HepG2 (cell line): ENCODE measurements around the gene PTPDC1. TPM values are rescaled to one million over a fixed set of nuclear protein-coding genes. Genes with fewer than 3 reads are reported as not detected.

Source experiments
- ATAC-seq: fragments of 200-7000 bp; cut with Tn5 transposase; 3 replicates; pipeline ENCODE4 v1.9.1; 2020; ENCODE audit warnings: mild to moderate bottlenecking, moderate library complexity
- BruUV-seq: library from RNA; stranded (reverse); fragments of 400-500 nt; replicated peaks from 2 replicates; lab custom pipeline; 2021; lab: Mats Ljungman, UMichigan
- CTCF ChIA-PET: fragments of 300-600 bp; formaldehyde crosslinking; extraction: SDS; loops from one replicate; lab custom pipeline; 2021; ENCODE audit warnings: low total read pairs, inconsistent platforms, low intra/inter-chr PET ratio; lab: Yijun Ruan, JAX
- POLR2A ChIA-PET: fragments of 350-600 bp; sonication (Branson Sonifier 250); formaldehyde crosslinking; loops from one replicate; lab custom pipeline; 2020; ENCODE audit warnings: antibody characterized with exemption, inconsistent platforms; lab: Yijun Ruan, JAX
- DNase-seq: peaks from one replicate; pipeline ENCODE4 v3.0.0-alpha.2; 2015; ENCODE audit warnings: low spot score
- FAIRE-seq: peaks from 3 replicates; lab custom pipeline; 2011; peaks lifted over from hg19 to GRCh38; lab: Jason Lieb, UNC
- H2AFZ ChIP-seq: one replicate; pipeline ENCODE4 v1.6.1; 2011; ENCODE audit warnings: low read length, inconsistent platforms
- H3K27ac ChIP-seq: fragments of 300-600 bp; 3 replicates; pipeline ENCODE4 v1.8.0; 2011; ENCODE audit warnings: mixed run types, mild to moderate bottlenecking, mixed read lengths, low read length, inconsistent platforms; ENCODE audit not compliant: insufficient read depth; ENCODE audit errors: extremely low read length
- H3K27me3 ChIP-seq, 2 experiments: fragments of 200-600 bp in 1 of 2; 2 replicates in 1 of 2; 3 replicates in 1 of 2; pipeline versions ENCODE4 v1.6.0 to v1.8.0; 2011; ENCODE audit warnings: low read length in 2 of 2, mild to moderate bottlenecking in 2 of 2, moderate library complexity in 2 of 2, inconsistent platforms in 1 of 2; ENCODE audit not compliant: insufficient read depth in 2 of 2, control insufficient read depth in 1 of 2
- H3K36me3 ChIP-seq, 2 experiments: fragments of 200-600 bp in 1 of 2; replicated peaks in 1 of 2; 2 replicates in 1 of 2; 3 replicates in 1 of 2; pipeline versions ENCODE4 v1.5.1 to v1.8.0; 2011; ENCODE audit warnings: low read length in 2 of 2, inconsistent platforms in 1 of 2; ENCODE audit not compliant: insufficient read depth in 2 of 2, control insufficient read depth in 1 of 2
- H3K4me1 ChIP-seq: 2 replicates; pipeline ENCODE4 v1.5.1; 2012; ENCODE audit warnings: low read length, inconsistent platforms; ENCODE audit not compliant: insufficient read depth
- H3K4me2 ChIP-seq: 2 replicates; pipeline ENCODE4 v1.6.0; 2011; ENCODE audit warnings: low read depth, low read length, inconsistent platforms
- H3K4me3 ChIP-seq, 3 experiments: fragments of 200-600 bp in 1 of 3; sonication (generic), shearing (Covaris generic) in 1 of 3; replicated peaks in 1 of 3; 2 replicates each; pipeline ENCODE4 v1.5.1; 2011 to 2016; ENCODE audit warnings: low read length in 3 of 3, inconsistent platforms in 2 of 3, low read depth in 2 of 3, mild to moderate bottlenecking in 2 of 3, control low read depth in 1 of 3, mixed read lengths in 1 of 3; ENCODE audit not compliant: insufficient read depth in 1 of 3
- H3K79me2 ChIP-seq: one replicate; pipeline ENCODE4 v1.6.1; 2011; ENCODE audit warnings: low read length, inconsistent platforms; ENCODE audit not compliant: insufficient read depth
- H3K9ac ChIP-seq: 2 replicates; pipeline ENCODE4 v1.6.0; 2011; ENCODE audit warnings: mild to moderate bottlenecking, low read depth, low read length, inconsistent platforms; ENCODE audit not compliant: insufficient read depth
- H3K9me3 ChIP-seq: 2 replicates; pipeline ENCODE4 v1.5.1; 2012; ENCODE audit warnings: mild to moderate bottlenecking, low read length
- H4K20me1 ChIP-seq: 2 replicates; pipeline ENCODE4 v1.6.0; 2011; ENCODE audit warnings: inconsistent platforms, mild to moderate bottlenecking, low read length, moderate library complexity; ENCODE audit not compliant: insufficient read depth
- BORCS8-MEF2B ChIP-seq: sonication (generic); formaldehyde crosslinking; IDR thresholded peaks from 2 replicates; pipeline ENCODE4 v1.8.0; 2022; ENCODE audit warnings: mild to moderate bottlenecking, missing genetic modification reagents
- NFE2 ChIP-seq: sonication (generic); formaldehyde crosslinking; IDR thresholded peaks from 2 replicates; pipeline ENCODE4 v1.4.0; 2020; ENCODE audit warnings: missing genetic modification reagents
- SMC3 ChIP-seq: IDR thresholded peaks from 2 replicates; pipeline ENCODE4 v1.6.1; 2011; ENCODE audit warnings: low read length, improper control_type of control experiment
- SRY ChIP-seq: sonication (generic); formaldehyde crosslinking; IDR thresholded peaks from 2 replicates; pipeline ENCODE4 v1.8.0; 2022; ENCODE audit warnings: mild to moderate bottlenecking, missing genetic modification reagents
- TBX3 ChIP-seq: fragments of 450-650 bp; IDR thresholded peaks from 2 replicates; pipeline ENCODE4 v1.6.1; 2017; ENCODE audit warnings: antibody characterized with exemption, mild to moderate bottlenecking, inconsistent platforms, borderline replicate concordance
- ZNF138 ChIP-seq: sonication (generic); formaldehyde crosslinking; IDR thresholded peaks from 2 replicates; pipeline ENCODE4 v1.5.0; 2020; ENCODE audit warnings: mild to moderate bottlenecking, low read depth, missing genetic modification reagents
- ZNF552 ChIP-seq: sonication (generic); formaldehyde crosslinking; IDR thresholded peaks from 2 replicates; pipeline ENCODE4 v1.9.0; 2022; ENCODE audit warnings: missing genetic modification reagents, mild to moderate bottlenecking, borderline replicate concordance
- ZNF558 ChIP-seq: sonication (generic); formaldehyde crosslinking; IDR thresholded peaks from 2 replicates; pipeline ENCODE4 v1.9.0; 2022; ENCODE audit warnings: mild to moderate bottlenecking, missing genetic modification reagents, borderline replicate concordance
- WGBS: methylation state at CpG from one replicate; pipeline ENCODE4 v1.1.6; 2017; ENCODE audit warnings: low lambda C conversion rate; 5-methylcytosine and 5-hydroxymethylcytosine counted together
- in situ Hi-C: cut with HindIII; loops from 2 replicates; pipeline ENCODE4 v1.10.0; 2017; ENCODE audit warnings: low pct_unique_long_range_greater_than_20kb; ENCODE audit not compliant: extremely low pct_ligation_motif_present
- intact Hi-C: fragments of 100-400 bp; cut with micrococcal nuclease; formaldehyde crosslinking; loops from one replicate; pipeline ENCODE4 v1.10.0; 2022; ENCODE audit not compliant: unreplicated experiment
- polyA plus RNA-seq, 8 experiments: library from polyadenylated mRNA; depleted of rRNA in 3 of 8; stranded (reverse) in 7 of 8; unstranded in 1 of 8; fragments of >200 nt; fragmentation: Illumina TruSeq in 4 of 8; extraction: Trizol in 4 of 8; gene quantifications; 2 replicates each; pipeline versions ENCODE4 v1.2.1 to v1.2.3, GENCODE V29; 2011 to 2016; ENCODE audit warnings: low read depth in 4 of 8, missing spikeins in 1 of 8, mixed read lengths in 1 of 8; ENCODE audit not compliant: insufficient read depth in 1 of 8
- total RNA-seq, 5 experiments: library from RNA; depleted of rRNA; stranded (reverse); fragments of >200 nt; fragmentation: Illumina TruSeq; extraction: Trizol; gene quantifications; 2 replicates each; pipeline ENCODE4 v1.2.3, GENCODE V29; 2016; ENCODE audit warnings: low read depth in 1 of 5
- TF ChIP-seq, protein P1 (sequence below): sonication (generic); formaldehyde crosslinking; IDR thresholded peaks from 2 replicates; pipeline ENCODE4 v1.5.0; 2020; ENCODE audit warnings: missing genetic modification reagents
- TF ChIP-seq, protein P2 (sequence below): sonication (generic); formaldehyde crosslinking; IDR thresholded peaks from 2 replicates; pipeline ENCODE4 v1.5.1; 2020; ENCODE audit warnings: missing genetic modification reagents, mild to moderate bottlenecking, borderline replicate concordance
- TF ChIP-seq, protein P3 (sequence below): sonication (generic); formaldehyde crosslinking; IDR thresholded peaks from 2 replicates; pipeline ENCODE4; 2020; ENCODE audit warnings: missing genetic modification reagents, mild to moderate bottlenecking, borderline replicate concordance
- TF ChIP-seq, protein P4 (sequence below): sonication (generic); formaldehyde crosslinking; IDR thresholded peaks from 2 replicates; pipeline ENCODE4 v1.4.0; 2020; ENCODE audit warnings: mild to moderate bottlenecking, missing genetic modification reagents
- TF ChIP-seq, protein P5 (sequence below): IDR thresholded peaks from 2 replicates; pipeline ENCODE4 v1.6.1; 2016; ENCODE audit warnings: missing compliant biosample characterization, missing genetic modification reagents, borderline replicate concordance

Gene PTPDC1
- total and polyA plus RNA-seq, 2 of the 13 experiments (the other 11 are each of a cell fraction or from before 2014, with no cell fraction given): 6.1 to 8.6 TPM

DNA sequence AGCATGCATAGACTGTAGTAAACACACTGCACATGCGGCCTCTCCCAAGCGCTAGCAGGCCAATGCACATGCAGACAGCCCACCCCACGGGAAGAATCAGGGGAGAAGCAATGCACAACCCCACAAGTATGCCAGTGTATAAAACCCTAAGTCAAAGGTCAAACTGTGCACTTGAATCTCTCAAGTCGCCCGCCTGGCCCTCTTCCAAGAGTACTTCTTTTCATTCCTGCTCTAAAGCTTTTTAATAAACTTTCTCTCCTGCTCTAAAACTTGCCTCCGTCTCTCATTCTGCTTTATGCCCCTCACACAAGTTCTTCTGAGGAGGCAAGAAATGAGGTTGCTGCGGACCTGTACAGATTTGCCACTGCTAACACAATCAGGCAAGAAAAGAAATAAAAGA lies 50.4 kb downstream of the PTPDC1 start:
- ChIA-PET POLR2A (interaction anchor here (1.3 kb wide), 1 partner anchor 31 kb away, joined by 5 read pairs; no protein-coding TSS in a partner anchor), CTCF (no interaction called here)
- no peak overlapping the region for H3K4me3 ChIP-seq
- H3K27ac ChIP-seq: no peak overlapping the region
- no peak overlapping the region for H2AFZ ChIP-seq
- H4K20me1 ChIP-seq: no peaks in the 10 kb centered on the region
- H3K4me2 ChIP-seq: no peak overlapping the region
- in situ Hi-C loops: no loop called here
- H3K9ac ChIP-seq: no peak overlapping the region
- ATAC-seq (no peak), DNase-seq (no peak), FAIRE-seq (no peak)
- H3K79me2 ChIP-seq: no peaks in the 10 kb centered on the region
- 50% methylated on average over 7 of the region's 7 CpGs for WGBS
- no peaks in the 10 kb centered on the region for H3K27me3 ChIP-seq
- intact Hi-C loops: no loop called here
- H3K9me3 ChIP-seq: peaks cover 1% of the 10 kb centered on the region; the same call in 1 of the 2 replicates
- H3K36me3 ChIP-seq: no peaks in the 10 kb centered on the region
- no TSS peak for BruUV-seq
- no peaks in the 10 kb centered on the region for H3K4me1 ChIP-seq
- TF ChIP-seq SMC3 (no peak), ZNF552 (CRISPR knock-in tag) (no peak), ZNF558 (CRISPR knock-in tag) (no peak), BORCS8-MEF2B (CRISPR knock-in tag) (no peak), NFE2 (CRISPR knock-in tag) (no peak), TBX3 (no peak), SRY (CRISPR knock-in tag) (no peak), ZNF138 (CRISPR knock-in tag) (no peak)
- TF ChIP-seq, protein P1, sequence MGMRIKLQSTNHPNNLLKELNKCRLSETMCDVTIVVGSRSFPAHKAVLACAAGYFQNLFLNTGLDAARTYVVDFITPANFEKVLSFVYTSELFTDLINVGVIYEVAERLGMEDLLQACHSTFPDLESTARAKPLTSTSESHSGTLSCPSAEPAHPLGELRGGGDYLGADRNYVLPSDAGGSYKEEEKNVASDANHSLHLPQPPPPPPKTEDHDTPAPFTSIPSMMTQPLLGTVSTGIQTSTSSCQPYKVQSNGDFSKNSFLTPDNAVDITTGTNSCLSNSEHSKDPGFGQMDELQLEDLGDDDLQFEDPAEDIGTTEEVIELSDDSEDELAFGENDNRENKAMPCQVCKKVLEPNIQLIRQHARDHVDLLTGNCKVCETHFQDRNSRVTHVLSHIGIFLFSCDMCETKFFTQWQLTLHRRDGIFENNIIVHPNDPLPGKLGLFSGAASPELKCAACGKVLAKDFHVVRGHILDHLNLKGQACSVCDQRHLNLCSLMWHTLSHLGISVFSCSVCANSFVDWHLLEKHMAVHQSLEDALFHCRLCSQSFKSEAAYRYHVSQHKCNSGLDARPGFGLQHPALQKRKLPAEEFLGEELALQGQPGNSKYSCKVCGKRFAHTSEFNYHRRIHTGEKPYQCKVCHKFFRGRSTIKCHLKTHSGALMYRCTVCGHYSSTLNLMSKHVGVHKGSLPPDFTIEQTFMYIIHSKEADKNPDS (CRISPR knock-in tag): no peak
- TF ChIP-seq, protein P2, sequence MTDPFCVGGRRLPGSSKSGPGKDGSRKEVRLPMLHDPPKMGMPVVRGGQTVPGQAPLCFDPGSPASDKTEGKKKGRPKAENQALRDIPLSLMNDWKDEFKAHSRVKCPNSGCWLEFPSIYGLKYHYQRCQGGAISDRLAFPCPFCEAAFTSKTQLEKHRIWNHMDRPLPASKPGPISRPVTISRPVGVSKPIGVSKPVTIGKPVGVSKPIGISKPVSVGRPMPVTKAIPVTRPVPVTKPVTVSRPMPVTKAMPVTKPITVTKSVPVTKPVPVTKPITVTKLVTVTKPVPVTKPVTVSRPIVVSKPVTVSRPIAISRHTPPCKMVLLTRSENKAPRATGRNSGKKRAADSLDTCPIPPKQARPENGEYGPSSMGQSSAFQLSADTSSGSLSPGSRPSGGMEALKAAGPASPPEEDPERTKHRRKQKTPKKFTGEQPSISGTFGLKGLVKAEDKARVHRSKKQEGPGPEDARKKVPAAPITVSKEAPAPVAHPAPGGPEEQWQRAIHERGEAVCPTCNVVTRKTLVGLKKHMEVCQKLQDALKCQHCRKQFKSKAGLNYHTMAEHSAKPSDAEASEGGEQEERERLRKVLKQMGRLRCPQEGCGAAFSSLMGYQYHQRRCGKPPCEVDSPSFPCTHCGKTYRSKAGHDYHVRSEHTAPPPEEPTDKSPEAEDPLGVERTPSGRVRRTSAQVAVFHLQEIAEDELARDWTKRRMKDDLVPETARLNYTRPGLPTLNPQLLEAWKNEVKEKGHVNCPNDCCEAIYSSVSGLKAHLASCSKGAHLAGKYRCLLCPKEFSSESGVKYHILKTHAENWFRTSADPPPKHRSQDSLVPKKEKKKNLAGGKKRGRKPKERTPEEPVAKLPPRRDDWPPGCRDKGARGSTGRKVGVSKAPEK (CRISPR knock-in tag): no peak
- TF ChIP-seq, protein P3, sequence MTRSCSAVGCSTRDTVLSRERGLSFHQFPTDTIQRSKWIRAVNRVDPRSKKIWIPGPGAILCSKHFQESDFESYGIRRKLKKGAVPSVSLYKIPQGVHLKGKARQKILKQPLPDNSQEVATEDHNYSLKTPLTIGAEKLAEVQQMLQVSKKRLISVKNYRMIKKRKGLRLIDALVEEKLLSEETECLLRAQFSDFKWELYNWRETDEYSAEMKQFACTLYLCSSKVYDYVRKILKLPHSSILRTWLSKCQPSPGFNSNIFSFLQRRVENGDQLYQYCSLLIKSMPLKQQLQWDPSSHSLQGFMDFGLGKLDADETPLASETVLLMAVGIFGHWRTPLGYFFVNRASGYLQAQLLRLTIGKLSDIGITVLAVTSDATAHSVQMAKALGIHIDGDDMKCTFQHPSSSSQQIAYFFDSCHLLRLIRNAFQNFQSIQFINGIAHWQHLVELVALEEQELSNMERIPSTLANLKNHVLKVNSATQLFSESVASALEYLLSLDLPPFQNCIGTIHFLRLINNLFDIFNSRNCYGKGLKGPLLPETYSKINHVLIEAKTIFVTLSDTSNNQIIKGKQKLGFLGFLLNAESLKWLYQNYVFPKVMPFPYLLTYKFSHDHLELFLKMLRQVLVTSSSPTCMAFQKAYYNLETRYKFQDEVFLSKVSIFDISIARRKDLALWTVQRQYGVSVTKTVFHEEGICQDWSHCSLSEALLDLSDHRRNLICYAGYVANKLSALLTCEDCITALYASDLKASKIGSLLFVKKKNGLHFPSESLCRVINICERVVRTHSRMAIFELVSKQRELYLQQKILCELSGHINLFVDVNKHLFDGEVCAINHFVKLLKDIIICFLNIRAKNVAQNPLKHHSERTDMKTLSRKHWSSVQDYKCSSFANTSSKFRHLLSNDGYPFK (CRISPR knock-in tag): no peak
- TF ChIP-seq, protein P4, sequence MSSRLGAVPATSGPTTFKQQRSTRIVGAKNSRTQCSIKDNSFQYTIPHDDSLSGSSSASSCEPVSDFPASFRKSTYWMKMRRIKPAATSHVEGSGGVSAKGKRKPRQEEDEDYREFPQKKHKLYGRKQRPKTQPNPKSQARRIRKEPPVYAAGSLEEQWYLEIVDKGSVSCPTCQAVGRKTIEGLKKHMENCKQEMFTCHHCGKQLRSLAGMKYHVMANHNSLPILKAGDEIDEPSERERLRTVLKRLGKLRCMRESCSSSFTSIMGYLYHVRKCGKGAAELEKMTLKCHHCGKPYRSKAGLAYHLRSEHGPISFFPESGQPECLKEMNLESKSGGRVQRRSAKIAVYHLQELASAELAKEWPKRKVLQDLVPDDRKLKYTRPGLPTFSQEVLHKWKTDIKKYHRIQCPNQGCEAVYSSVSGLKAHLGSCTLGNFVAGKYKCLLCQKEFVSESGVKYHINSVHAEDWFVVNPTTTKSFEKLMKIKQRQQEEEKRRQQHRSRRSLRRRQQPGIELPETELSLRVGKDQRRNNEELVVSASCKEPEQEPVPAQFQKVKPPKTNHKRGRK (CRISPR knock-in tag): no peak
- TF ChIP-seq, protein P5, sequence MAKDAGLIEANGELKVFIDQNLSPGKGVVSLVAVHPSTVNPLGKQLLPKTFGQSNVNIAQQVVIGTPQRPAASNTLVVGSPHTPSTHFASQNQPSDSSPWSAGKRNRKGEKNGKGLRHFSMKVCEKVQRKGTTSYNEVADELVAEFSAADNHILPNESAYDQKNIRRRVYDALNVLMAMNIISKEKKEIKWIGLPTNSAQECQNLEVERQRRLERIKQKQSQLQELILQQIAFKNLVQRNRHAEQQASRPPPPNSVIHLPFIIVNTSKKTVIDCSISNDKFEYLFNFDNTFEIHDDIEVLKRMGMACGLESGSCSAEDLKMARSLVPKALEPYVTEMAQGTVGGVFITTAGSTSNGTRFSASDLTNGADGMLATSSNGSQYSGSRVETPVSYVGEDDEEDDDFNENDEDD: no peak
